Activated CD8-positive, alpha-beta memory T cell treated with anti-CD3 and anti-CD28 coated beads, Interleukin-2, amount 50 U/mL, for 48 hours (primary cell): ENCODE results near the gene WFS1.

Experiments used
- DNase-seq: peaks from one replicate; pipeline ENCODE4 v3.0.0-alpha.2; 2020

Gene WFS1

GRCh38 chr4:6235012-6235411 lies 34.6 kb upstream of the WFS1 start:
- no peak for DNase-seq

- no peak for DNase-seq
Measured at GRCh38 chr4:6235901-6236640, 33.6 kb upstream of the WFS1 start.

DNA sequence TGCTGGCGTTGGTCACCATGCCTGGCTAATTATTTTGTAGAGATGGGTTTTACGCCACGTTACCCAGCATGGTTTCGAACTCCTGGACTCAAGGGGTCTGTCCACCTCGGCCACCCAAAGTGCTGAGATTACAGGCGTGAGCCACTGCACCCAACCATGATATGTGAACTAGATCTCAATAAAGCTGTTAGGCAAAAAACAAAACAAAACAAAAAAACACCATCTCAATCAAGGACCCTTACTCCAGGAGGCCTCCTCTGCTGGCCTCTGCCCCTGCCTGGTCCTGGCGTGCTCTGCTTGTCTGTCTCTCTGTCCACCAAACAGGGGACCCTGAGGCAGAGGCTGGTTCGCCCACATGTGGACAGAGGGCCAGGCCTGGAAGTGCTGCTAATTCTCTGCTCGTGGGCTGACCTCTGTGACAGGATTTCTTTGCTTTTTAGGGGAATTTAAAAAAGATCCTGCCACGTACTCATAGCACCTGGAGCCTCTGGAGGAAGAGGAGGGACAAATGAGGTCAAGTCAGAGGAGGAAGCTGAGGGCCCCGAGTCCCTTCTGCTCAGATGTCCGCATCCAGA lies 32.7 kb upstream of the WFS1 start:
- no peak for DNase-seq

DNA sequence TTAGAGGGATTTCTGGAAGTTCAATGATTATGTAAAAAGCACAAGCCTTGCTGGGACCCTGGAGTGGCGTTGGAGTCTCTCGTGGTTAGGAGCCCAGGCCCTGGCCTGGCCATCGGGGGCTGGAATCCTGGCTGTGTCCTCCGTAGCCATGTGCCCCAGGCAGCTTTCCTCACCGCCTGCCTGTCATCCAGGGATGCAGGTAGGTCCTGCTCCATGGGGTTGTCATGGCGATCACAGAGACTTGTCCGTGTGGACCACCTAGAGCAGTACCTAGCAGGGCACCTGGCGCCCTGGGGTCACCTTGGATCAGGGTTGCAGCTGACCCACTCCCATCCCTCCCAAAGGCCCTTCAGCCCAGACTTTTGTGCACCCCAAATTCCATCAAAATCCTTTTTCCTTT lies 30.2 kb upstream of the WFS1 start:
- DNase-seq, result no peak

GRCh38 chr4:6239968-6240367 lies 29.7 kb upstream of the WFS1 start:
- no peak for DNase-seq

DNA sequence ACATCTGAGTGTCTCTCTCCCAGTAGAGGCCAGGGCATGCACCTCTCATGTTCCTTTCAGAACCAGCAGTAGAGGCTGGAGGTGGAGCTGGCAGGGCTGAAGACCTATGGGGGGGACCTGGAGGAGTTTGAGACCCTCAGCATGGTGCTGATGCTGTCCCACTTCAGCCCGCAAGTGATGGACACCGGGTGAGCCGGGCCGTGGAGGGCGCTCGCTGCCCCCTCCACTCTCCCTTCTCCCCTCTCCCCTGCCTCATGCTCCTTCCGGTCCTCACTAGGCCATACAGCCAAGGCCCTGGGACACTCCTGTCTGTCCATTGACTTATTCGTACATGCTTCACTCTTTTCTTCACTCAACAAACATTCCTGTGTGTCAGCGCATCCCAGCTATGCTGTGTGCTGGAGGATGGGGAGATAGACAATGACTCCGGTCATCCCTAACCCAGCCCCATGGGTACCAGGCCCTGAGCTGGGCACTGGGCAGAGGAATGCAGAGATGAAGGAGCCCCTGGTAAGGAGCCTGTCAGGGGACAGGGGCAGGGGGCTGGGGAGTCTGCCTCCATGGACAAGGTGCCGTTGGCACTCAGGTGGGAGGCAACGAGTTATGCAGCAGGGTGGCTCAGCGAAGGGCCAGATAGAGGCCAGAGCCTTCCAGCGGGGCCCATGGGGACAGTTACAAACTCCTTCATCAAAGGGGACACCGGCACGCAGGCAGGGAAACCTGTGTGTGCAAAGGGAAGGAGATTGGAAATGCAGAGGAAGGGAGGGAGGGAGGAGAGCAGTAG lies 28.4 kb upstream of the WFS1 start:
- no peak for DNase-seq

- DNase-seq, result no peak
Measured at GRCh38 chr4:6242271-6243029, 27.2 kb upstream of the WFS1 start.

DNA sequence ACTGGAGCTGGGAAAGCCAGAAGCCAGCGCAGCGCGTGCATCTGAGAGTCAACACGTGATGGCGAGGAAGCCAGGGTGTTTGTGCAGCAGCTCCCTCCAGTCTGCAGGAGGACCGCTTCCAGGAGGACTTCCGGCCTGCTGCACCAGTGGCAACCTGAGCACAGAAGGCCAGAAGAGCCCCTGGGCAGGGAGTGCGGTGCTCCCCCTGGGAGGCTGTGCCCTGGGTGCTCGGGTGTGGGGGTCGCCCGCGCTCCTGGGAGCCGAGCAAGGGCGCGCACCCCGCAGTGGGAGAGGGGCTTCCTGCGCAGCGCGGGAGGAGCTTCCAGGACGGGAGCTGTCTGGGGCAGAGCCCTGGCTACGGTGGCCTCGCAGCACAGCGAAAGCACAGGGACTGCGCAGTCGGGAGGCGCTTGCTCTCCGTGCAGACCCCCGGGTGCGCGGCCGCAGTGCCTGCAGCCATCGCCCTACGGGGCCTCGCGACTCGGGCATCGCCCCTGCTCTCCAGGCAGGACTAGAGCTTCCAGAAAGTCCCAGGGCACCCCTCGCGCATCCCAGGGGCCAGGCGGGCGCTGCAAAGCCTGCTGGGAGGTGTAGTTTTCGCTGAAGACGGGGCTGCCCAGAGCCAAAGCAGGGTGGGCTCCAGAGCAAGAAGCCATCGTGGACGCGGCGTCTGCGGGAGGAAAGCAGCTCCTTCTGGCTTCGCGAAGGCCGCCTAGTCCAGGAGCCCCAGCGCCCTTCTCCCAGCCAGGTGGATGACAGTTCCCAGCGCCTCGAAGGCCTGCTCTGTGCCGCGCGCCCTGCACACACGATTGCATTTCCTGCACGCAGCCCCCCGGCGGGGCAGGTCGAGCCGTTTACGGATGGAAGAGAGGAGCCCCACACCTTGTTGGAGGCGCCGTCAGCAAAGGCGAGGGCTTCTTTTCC lies 24.1 kb upstream of the WFS1 start:
- no peak for DNase-seq

GRCh38 chr4:6246170-6246634 lies 23.4 kb upstream of the WFS1 start:
- DNase-seq, result no peak

- no peak for DNase-seq
Measured at GRCh38 chr4:6248394-6248793, 21.3 kb upstream of the WFS1 start.

GRCh38 chr4:6250235-6250983 lies 19.2 kb upstream of the WFS1 start:
- no peak for DNase-seq

- DNase-seq, result no peak
Measured at GRCh38 chr4:6250984-6251295, 18.7 kb upstream of the WFS1 start.

DNA sequence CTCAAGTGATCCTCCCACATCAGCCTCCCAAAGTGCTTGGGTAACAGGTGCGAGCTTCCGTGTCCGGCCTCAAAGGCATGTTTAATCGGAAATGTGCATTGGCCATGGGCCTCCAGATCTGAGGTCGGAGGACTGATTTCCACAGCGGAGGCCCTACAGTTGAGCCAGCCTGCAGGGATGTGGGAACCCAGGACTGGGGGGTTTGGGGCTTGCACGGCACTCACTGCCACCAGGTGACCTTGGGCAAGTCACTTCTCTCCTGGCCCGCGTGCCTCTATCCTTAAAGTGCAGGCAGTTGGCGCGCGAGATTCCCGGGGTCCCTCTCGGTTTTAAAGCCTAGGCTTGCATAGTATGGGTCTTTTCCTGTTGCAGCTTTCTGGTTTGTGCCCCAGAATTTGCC lies 18.3 kb upstream of the WFS1 start:
- no peak for DNase-seq

GRCh38 chr4:6252051-6252450 lies 17.6 kb upstream of the WFS1 start:
- no peak for DNase-seq

GRCh38 chr4:6253111-6253510 lies 16.5 kb upstream of the WFS1 start:
- DNase-seq, result no peak

DNA sequence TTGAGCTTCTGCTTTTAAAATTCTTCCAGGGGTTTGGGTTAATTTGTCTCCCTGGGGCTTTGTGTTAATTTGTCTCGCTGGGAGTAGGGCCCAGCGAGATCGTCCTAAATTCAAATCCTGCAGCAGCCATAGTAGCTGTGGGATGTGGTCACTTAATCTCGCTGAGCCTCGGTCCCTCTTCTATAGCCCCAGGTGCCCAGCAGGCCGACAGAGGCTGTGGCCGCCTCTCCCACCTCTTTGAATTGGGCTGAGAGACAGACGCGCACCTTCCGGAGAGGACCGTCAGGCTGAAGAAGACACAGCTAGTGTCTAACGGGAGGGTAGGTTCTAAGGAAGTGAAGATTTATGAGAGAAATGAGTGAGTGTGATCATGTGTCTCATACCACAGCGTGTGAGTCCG lies 15.7 kb upstream of the WFS1 start:
- DNase-seq, result no peak

DNA sequence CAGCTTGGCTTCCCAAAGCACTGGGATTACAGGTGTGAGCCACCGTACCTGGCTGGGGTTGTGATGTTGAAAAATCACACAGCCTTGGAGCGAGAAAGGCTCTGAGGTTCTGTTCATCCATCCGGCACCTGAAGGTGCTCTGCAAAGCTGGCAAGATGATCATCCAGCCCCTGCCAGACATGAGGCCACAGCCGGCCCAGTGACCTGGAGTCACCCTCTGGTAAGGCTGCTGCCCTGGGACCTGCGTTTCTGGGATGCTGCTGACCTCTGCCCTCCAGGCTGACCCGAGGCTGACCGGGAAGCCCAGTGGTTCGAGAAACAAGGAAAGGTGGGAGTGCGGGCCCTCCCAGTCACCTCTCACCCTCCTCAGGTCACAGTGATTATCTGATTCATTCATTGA lies 13.5 kb upstream of the WFS1 start:
- DNase-seq, result no peak

- DNase-seq, result no peak
Measured at GRCh38 chr4:6257247-6258025, 12.2 kb upstream of the WFS1 start.

GRCh38 chr4:6258026-6258360 lies 11.7 kb upstream of the WFS1 start:
- DNase-seq, result no peak

- DNase-seq, result no peak
Measured at GRCh38 chr4:6258741-6259140, 10.9 kb upstream of the WFS1 start.

- no peak for DNase-seq
Measured at GRCh38 chr4:6259886-6260285, 9.8 kb upstream of the WFS1 start.
